ELR (cell line): ENCODE results near the gene FAM161A.

Experiments used
- DNase-seq: peaks from one replicate; pipeline ENCODE4 v3.0.0-alpha.2; 2015; ENCODE audit warnings: low read depth

Gene FAM161A

GRCh38 chr2:61784643-61785042 is 69.2 kb downstream of the FAM161A start:
- DNase-seq: peak; percentile 25

GRCh38 chr2:61775956-61776570 is 77.8 kb downstream of the FAM161A start:
- DNase-seq: no peak
